ENCODE results near the gene GTF2H3.

The GTF2H3 gene

DNA sequence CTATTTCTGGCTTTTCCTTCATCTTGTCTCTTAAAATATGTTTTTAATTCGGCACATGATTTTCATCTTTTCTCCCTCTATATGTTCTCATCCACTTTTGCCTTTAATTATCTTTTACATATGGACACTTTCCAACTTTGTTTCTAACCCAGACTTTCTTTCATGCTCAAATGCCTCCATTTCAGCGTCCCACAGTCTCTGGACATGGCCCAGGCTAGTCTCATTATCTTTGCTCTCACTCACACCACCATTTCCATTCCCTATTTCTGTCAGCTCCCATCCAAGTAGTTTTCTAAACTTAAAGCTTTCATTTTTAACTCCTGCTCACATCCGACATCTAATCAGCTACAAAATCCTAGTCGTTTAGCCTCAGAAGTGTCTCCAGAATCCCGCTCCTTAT lies 14.8 kb downstream of the GTF2H3 start:
- no peak for DNase-seq

DNA sequence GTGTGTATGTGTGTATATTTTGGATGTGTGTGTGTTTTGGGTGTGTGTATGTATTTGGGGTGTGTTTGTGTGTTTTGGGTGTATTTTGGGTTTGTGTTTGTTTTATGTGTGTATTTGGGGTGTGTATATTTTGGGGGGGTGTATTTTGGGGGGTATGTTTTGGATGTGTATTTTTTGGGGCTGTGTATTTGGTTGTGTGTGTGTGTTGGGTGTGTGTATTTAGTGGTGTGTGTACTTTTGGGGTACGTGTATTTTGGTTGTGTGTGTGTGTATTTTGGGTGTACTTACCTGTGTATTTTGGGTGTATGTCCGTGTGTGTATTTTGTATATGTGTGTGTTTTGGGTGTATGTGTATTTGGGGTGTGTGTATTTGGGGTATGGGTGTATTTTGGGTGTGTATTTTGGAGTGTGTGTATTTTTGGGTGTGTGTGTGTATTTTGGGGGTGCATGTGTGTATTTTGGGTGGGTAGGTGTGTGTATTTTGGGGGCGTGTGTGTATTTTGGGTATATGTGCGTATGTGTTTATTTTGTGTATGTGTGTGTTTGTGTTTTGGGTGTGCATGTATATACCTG lies 20.6 kb downstream of the GTF2H3 start:
- no peak for DNase-seq

- DNase-seq, result no peak
These were observed 21.8 kb downstream of the GTF2H3 start for GRCh38 chr12:123655420-123655819.

- no peak for DNase-seq
These were observed 22.8 kb downstream of the GTF2H3 start for GRCh38 chr12:123656392-123656791.

DNA sequence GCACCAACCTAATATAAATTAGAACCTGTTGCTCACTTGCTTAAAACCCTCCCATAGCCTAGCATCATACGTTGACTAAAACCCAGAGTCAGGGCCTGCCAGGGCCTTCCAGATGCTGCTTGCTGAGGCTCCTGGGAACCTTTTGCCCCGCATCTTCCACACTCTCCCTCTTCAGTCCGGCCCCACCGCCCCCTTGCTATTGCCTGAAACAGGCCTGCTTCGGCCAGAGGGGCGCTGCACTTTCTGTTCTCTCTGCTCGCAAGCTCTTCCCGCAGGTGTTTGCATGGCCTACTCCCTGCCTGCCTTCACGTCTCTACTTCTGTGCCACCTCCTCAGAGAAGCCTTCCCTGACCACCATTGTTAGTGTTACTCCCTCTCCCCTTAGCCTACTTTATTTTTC lies 23.6 kb downstream of the GTF2H3 start:
- DNase-seq, result no peak

- peak; percentile 92 for DNase-seq
These were observed 26.5 kb downstream of the GTF2H3 start for GRCh38 chr12:123659996-123660727.

DNA sequence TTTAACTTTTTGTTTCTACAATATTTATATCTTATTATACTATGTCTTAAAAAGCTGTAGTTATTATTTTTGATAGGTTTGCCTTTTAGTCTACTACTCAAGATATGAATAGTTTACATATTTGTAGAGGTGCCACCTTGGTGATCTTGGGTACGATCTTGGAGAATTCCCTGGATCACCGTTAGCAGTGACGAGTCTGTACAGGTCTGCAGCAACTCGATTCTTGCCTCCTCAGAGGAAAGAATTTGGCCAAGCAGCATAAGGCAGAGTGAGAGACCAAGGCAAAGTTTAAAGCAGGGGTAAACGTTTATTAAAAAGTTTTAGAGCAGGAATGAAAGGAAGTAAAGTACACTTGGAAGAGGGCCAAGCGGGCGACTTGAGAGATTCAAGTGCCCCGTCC lies 34.1 kb downstream of the GTF2H3 start:
- no peak for DNase-seq

DNA sequence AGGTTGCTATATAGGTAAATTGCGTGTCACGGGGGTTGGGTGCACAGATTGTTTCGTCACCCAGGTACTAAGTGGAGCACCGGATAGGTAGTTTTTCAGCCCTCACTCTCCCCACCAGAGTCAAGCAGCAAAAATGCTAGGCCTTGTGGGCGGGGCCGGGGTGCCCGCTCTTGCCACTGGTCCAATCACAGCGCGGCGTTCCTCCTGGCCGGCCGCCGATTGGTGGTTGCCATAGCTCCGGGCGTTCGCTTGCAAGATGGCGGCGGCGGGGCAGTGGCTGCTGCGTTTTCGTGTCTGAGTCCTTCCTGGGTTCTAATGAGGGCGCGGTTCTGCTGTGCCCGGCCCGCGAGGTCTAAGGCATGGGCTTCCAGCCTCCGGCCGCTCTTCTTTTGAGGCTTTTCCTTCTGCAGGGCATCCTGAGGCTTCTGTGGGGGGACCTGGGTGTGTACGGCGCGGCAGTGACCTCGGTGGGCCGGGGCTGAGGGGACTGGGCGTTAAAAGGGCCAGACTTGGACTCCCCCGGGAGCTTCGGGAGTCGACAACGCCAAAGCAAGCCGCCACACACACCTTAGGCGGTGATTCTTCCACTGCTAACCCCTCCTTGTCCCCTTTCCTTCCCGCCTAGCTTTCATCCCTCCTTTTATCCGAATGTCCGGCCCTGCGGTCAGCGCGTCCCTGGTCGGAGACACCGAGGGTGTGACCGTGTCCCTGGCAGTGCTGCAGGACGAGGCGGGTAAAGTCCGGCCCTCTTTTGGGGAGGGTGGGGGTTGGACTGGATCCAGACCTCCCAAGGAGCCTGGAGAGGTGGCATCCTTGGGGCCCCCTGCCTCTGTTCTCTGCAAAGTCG lies 37.5 kb downstream of the GTF2H3 start, which contains the start of gene TCTN2:
Gene TCTN2, plus strand, starts transcription at position 232 of the 847 bp plus-strand sequence. Its CDS starts 128 bp downstream, at position 360.
- DNase-seq, result peak; percentile 93

- no peak for DNase-seq
These were observed 38.2 kb downstream of the GTF2H3 start for GRCh38 chr12:123671876-123672275.

GRCh38 chr12:123675436-123675835 lies 41.8 kb downstream of the GTF2H3 start:
- DNase-seq, result no peak

GRCh38 chr12:123676616-123677320 lies 43.1 kb downstream of the GTF2H3 start:
- DNase-seq, result no peak

DNA sequence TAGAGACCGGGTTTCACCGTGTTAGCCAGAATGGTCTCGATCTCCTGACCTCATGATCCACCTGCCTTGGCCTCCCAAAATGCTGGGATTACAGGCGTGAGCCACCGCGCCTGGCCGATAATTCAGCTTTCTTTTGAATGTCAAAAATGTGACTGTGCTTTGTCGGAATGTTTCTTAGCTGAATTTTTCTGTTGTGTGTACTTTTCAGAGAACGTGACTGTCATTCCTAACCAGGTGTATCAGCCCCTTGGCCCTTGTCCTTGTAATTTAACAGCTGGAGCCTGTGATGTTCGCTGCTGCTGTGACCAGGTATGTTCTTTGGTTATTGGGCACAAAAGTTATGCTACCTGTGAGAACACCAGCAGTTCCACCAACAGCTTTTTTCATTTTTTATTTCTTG lies 45.4 kb downstream of the GTF2H3 start:
- DNase-seq, result no peak

DNA sequence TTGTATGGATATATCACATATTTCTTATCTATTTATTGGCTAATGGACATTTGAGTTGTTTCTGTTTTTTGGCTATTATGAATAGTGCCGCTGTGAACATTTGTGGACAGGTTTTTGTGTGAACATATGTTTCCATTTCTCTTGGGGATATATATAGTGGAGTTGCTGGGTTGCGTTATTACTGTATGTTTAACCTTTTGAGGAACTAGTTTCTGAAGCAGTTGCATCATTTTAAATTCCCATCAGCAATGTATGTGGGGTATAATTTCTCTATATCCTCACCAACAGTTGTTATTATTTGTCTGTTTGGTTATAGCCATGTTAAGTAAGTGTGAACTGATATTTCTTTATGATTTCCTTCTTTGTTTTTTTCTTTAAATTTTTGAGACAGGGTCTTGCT lies 48.0 kb downstream of the GTF2H3 start:
- DNase-seq, result peak; percentile 81

DNA sequence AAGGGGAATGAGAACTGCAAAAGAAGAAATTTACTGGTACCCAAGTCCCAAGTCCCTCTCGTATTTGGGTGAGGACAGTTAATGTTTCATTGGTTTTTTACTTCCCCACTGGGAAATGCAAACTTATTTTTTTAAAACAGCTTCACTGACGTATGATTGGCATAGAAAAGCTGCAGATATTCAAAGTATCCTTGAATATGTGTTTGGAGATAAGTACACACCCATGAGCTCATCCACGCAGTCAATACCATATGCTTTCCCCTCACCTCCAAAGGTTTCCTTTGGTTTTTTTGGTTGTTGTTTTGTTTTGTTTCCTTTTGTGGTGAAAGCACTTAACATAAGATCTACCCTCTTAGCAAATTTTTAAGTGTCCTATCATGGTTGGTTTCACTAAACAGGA lies 50.3 kb downstream of the GTF2H3 start:
- DNase-seq, result no peak

- DNase-seq, result no peak
These were observed 53.1 kb downstream of the GTF2H3 start for GRCh38 chr12:123686636-123687190.

- no peak for DNase-seq
These were observed 56.7 kb downstream of the GTF2H3 start for GRCh38 chr12:123690191-123690840.

GRCh38 chr12:123696207-123696606 lies 62.6 kb downstream of the GTF2H3 start:
- DNase-seq, result no peak

- no peak for DNase-seq
These were observed 63.0 kb downstream of the GTF2H3 start for GRCh38 chr12:123696646-123697045.

- no peak for DNase-seq
These were observed 72.3 kb downstream of the GTF2H3 start for GRCh38 chr12:123705935-123706334.

GRCh38 chr12:123707466-123707865 lies 73.8 kb downstream of the GTF2H3 start:
- no peak for DNase-seq

All from suppressor macrophage treated with lipopolysaccharide for 4 hours (primary cell).